AG09319 (cell line): ENCODE results near the gene TGFB2.

Experiments
- DNase-seq: peaks from one replicate; pipeline ENCODE4 v3.0.0-alpha.2; 2010; ENCODE audit warnings: low read depth; ENCODE audit errors: extremely low read depth
- TF ChIP-seq, protein P1 (sequence below): IDR thresholded peaks from 2 replicates; pipeline ENCODE4 v1.5.1; 2011; ENCODE audit warnings: low read depth, mild to moderate bottlenecking, inconsistent platforms, low read length, moderate library complexity

Gene TGFB2

DNA sequence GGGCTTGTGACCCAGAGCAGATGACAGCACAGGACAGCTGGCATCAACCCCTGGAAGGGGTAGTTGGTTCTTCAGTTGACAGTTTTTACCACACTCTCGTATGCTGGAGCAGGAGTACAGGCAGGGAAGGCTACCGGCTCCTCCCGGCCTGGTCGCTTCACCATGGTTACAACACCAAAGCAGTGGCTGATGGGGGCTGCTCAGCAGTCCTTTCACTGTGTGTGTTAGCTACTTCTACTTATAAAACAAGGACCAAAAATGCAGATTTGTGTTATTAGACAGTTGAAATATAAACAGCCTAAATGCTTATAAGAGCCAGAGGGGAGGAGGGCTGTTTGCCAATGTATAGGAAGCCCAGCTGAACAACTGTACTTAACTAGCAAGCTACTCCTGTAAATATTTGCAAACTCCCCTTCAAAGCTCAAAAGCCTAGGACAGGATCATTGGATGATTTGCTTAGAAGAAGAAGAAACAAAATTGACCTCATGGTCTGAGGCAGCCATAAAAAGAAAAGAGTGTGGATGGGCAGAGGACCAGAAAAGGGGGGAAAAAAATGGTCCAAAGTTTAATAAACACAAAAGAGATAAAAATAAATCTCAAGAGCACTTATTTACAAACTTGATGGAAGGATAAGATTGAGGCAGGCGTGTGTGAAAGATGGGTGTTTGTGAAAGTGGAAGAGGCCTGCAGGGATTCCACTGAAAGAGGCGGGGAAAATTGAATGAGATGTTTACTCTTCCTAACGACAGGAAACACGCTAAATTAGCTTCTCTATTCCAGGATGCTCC lies 57.1 kb downstream of the TGFB2 start:
- TF ChIP-seq, protein P1, sequence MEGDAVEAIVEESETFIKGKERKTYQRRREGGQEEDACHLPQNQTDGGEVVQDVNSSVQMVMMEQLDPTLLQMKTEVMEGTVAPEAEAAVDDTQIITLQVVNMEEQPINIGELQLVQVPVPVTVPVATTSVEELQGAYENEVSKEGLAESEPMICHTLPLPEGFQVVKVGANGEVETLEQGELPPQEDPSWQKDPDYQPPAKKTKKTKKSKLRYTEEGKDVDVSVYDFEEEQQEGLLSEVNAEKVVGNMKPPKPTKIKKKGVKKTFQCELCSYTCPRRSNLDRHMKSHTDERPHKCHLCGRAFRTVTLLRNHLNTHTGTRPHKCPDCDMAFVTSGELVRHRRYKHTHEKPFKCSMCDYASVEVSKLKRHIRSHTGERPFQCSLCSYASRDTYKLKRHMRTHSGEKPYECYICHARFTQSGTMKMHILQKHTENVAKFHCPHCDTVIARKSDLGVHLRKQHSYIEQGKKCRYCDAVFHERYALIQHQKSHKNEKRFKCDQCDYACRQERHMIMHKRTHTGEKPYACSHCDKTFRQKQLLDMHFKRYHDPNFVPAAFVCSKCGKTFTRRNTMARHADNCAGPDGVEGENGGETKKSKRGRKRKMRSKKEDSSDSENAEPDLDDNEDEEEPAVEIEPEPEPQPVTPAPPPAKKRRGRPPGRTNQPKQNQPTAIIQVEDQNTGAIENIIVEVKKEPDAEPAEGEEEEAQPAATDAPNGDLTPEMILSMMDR = no peak
- no peak for DNase-seq

DNA sequence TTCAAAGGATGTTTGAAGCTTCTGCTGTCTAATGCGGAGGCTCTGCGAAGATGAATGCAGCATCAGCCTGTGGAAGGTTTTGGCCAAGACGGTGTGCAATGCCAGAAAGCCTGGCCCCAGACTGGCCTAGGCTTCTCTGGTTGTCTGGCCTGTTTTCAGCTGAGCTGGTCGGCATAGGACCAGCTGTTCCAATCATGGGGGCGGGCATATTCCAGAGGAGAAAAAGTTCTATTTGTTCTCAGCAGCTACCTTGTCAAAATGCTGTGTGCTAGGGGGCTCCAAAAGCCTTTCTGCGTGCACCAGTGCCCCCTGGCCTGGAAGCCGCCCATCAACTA lies 57.6 kb downstream of the TGFB2 start:
- DNase-seq = no peak

DNA sequence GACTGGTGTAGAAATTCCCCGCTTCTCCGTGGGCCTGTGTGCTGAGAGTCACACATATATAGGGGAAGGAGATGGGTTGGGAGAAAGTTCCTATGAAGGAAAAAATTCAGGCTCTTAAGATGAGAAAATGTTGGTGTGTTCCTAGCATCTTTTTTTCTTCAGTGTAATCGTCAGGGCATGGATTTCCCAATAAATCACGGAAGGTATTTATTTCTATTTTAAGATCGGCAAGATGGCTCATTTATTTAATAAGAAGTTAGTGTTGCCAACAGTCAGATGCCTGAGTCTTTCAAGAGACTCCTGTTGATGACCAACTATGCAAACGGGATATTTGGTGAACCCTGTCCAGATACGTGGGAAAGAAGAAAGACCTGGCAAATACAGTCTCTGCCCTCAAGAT lies 58.2 kb downstream of the TGFB2 start:
- DNase-seq = no peak
- TF ChIP-seq, protein P1 = no peak

More for the DNA sequence above, 57.6 kb downstream of the TGFB2 start:
- TF ChIP-seq, protein P1 = no peak

DNA sequence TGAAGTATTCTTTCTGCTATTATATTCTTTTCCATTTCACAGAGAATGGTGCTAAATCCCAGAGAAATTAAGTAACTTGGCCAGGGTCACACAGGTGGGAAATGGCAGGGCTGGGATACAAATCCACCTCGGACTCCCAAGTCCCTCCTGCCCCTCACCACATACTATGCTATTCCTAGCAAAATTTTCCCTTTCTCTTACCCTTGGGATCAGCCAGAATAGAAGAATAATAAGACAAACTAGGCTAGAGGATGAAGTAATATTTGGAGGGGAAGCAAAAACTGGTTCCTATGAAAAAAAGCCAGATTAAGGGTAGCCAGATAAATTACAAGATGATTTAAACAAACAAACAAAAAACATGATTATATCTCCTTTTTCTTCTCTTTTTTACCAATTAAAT lies 62.5 kb downstream of the TGFB2 start:
- TF ChIP-seq, protein P1 = no peak

DNA sequence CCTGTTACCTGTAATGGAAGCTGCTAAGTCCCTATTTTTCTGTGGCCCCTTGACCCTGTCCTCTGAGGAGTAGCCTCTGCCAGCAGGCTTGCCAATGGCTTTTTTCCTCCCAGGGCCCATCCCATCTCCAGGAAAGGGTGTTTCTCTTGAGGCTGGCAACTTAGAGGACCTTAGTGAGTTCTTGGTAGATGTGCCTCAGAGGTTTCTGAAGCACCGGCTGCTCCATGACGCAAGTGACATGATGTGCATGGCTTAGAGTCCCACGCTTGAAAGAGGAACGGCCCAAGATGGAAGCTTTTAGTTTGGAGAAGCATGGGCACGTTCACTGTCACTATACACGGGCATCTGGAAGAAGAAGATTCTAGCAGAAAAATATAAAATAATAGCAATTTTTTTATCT lies 63.0 kb downstream of the TGFB2 start:
- TF ChIP-seq, protein P1 = no peak
- no peak for DNase-seq

More for the DNA sequence above, 62.5 kb downstream of the TGFB2 start:
- DNase-seq = no peak

DNA sequence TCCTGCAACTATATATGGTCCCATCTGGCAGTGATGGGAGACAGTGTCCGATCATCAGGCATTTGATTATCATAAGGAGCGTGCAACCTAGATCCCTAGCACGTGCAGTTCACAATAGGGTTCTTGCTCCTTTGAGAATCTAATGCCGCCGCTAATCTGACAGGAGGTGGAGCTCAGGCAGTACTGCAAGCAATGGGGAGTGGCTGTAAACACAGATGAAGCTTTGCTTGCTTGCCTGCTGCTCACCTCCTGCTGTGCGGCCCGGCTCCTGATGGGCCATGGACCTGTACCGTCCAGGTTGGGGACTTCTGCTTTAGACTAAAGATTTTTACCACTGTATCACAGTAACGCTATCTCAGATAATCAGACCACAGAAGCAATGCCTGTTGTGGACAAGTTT lies 63.8 kb downstream of the TGFB2 start:
- DNase-seq = no peak
- TF ChIP-seq, protein P1 = no peak

DNA sequence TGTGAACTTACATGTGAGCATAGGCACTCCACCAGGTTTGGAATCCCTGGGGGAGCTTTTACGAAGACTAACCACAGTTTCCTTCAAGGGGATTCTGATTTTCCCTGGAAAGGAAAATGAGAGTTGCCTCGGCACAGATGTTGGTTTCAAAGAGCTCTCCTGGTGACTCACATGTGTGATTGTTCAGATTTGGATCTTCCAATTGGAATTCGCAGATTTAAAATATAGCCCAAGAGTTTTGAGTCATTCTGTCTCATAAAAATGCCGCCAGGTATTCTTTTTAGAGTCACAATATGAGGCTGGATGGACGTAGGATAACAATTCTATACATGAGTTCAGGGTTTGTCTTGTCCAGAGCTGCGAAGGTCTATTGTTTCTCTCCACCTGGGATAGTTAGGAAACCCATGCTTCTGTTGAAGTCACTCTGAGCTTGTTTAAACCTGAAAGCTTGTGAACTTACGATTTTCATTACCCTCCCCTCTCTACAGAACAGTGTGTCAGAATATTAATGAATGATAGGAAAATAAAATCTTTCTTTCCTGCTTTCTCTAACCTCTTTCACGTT lies 64.9 kb downstream of the TGFB2 start:
- TF ChIP-seq, protein P1 = no peak
- no peak for DNase-seq
